Endothelial cell of umbilical vein (primary cell): Measurements from ENCODE around the gene CECR2.

Experiments used
- EZH2 ChIP-seq: IDR thresholded peaks from 2 replicates; pipeline ENCODE4 v1.6.1; 2012; ENCODE audit warnings: borderline replicate concordance, low read depth, mild to moderate bottlenecking, moderate library complexity, low read length, inconsistent platforms; ENCODE audit not compliant: severe bottlenecking
- FOS ChIP-seq: IDR thresholded peaks from 2 replicates; pipeline ENCODE4 v1.6.1; 2011; ENCODE audit warnings: mild to moderate bottlenecking, low read length, moderate library complexity, borderline replicate concordance; ENCODE audit not compliant: insufficient read depth
- MYC ChIP-seq: IDR thresholded peaks from one replicate; pipeline ENCODE4 v1.6.1; 2011; ENCODE audit warnings: mild to moderate bottlenecking, low read depth, low read length
- POLR2A ChIP-seq: IDR thresholded peaks from 2 replicates; pipeline ENCODE4 v1.6.1; 2012; ENCODE audit warnings: low read depth, mild to moderate bottlenecking, control low read depth, low read length
- POLR2AphosphoS5 ChIP-seq: IDR thresholded peaks from 2 replicates; pipeline ENCODE4 v1.6.1; 2012; ENCODE audit warnings: low read depth, mild to moderate bottlenecking, control low read depth, low read length, moderate library complexity; ENCODE audit not compliant: insufficient read depth
- TF ChIP-seq, protein P1 (sequence below), 2 donors: IDR thresholded peaks; 1 replicate in 1 of 2; 2 replicates in 1 of 2; pipeline ENCODE4 v1.5.1; 2011; ENCODE audit warnings: low read length in 2 of 2, mild to moderate bottlenecking in 2 of 2, moderate library complexity in 2 of 2, control low read depth in 1 of 2, inconsistent platforms in 1 of 2, low read depth in 1 of 2; ENCODE audit not compliant: insufficient read depth in 1 of 2; ENCODE audit errors: extremely low read depth in 1 of 2
- TF ChIP-seq, protein P2 (sequence below): IDR thresholded peaks from 2 replicates; pipeline ENCODE4 v1.6.1; 2011; ENCODE audit not compliant: insufficient read depth, insufficient read length

DNA sequence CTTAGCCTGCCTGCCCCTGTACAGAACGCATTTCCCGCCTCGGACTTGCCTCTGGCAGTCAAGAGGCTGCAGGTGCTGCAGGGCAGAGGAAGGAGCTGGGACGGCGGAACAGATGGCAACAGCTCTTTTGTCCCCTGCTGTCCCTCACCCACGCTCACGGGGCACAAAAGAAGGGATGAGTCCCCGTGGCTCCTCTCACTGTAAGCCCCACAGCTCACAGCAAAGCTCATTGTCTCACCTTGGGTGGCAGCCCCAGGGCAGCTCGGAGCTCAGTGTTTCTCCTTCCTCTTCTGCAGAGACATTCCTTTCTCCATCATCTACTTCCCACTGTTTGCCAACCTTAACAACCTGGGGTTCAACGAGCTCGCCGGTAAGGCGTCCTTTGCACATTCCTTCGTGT is 218.4 kb downstream of the CECR2 start:
- TF ChIP-seq, protein P1, sequence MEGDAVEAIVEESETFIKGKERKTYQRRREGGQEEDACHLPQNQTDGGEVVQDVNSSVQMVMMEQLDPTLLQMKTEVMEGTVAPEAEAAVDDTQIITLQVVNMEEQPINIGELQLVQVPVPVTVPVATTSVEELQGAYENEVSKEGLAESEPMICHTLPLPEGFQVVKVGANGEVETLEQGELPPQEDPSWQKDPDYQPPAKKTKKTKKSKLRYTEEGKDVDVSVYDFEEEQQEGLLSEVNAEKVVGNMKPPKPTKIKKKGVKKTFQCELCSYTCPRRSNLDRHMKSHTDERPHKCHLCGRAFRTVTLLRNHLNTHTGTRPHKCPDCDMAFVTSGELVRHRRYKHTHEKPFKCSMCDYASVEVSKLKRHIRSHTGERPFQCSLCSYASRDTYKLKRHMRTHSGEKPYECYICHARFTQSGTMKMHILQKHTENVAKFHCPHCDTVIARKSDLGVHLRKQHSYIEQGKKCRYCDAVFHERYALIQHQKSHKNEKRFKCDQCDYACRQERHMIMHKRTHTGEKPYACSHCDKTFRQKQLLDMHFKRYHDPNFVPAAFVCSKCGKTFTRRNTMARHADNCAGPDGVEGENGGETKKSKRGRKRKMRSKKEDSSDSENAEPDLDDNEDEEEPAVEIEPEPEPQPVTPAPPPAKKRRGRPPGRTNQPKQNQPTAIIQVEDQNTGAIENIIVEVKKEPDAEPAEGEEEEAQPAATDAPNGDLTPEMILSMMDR (IDR thresholded peaks at IDR 0.05; ENCODE audit: extremely low read depth in 1 of 2, insufficient read depth in 1 of 2, low read depth in 1 of 2, low read length in 2 of 2) = no peak
- TF ChIP-seq POLR2A (no peak), POLR2AphosphoS5 (no peak), FOS (no peak), EZH2 (no peak), MYC (no peak)
- TF ChIP-seq, protein P2, sequence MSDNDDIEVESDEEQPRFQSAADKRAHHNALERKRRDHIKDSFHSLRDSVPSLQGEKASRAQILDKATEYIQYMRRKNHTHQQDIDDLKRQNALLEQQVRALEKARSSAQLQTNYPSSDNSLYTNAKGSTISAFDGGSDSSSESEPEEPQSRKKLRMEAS = no peak
